ENCODE measurements around the gene ATAD3B.
"Not testable (repeated sequence)": the region's sequence is repeated elsewhere in the genome, so short reads cannot be mapped to it uniquely, and the experiment has no call there.

Gene ATAD3B

DNA sequence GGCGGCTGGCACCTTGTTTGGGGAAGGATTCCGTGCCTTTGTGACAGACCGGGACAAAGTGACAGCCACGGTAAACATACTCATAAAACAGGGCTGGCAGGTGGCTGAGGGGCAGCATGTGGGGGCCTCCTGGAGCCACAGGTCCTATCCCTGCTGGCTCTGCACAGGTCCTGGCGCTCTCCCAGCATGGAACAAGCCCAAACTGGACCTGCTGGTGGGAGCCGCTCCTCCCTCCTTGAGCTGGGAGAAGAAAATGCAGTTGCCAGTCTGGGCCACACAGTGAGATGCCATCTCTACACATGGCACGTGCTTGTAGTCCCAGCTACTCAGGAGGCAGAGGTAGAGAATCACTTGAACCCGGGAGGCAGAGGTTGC is 19.2 kb upstream of the ATAD3B start:
- DNase-seq (ENCODE audit: low read depth), result not testable (repeated sequence)

DNA sequence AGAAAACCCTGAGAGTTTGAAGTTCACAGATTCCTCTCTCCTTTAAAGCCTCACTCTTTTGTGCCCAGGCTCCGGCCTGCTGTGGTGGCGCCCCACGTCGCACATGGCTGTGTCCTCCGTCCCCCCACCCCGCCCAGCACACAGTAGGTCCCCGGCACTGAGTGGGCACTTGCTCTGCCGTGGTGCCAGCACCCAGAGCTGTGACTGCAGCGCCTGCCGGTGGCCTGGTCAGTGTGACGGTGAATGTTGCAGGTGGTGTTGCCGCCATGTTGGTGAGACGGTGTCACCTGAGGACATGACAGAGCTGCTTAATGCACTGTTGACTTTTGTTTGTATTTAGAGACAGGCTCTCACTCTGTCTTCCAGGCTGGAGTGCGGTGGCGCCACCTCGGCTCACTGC is 18.7 kb upstream of the ATAD3B start:
- no peak for DNase-seq (ENCODE audit: low read depth)

DNA sequence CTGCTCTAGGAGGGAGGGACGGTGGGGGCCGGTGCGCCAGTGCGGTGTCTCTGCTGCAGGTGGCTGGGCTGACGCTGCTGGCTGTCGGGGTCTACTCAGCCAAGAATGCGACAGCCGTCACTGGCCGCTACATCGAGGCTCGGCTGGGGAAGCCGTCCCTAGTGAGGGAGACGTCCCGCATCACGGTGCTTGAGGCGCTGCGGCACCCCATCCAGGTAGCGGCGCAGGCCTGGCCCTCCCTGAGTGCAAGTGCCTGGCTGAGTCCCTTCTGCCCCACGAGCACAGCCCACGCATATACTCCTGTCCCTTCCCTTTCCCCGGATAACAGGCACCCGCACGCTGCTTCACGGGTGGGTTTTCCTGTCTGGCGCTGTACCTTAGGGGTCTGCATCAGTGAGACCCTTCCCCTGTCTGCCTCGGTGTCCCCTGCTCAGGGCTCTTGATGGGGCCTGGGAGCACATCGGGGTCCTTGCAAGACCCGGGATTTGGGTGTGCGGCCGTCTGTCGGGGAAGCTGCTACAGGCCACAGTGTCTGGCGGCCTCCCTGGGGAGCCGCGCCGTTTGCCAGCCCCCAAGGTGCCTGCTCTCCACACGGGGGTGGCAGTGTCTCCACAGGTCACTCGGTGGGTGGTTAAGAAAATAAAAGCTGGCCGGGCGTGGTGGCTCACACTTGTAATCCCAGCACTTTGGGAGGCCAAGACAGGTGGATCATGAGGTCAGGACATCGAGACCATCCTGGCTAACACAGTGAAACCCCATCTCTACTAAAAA is 17.1 kb upstream of the ATAD3B start:
- not testable (repeated sequence) for DNase-seq (ENCODE audit: low read depth)

DNA sequence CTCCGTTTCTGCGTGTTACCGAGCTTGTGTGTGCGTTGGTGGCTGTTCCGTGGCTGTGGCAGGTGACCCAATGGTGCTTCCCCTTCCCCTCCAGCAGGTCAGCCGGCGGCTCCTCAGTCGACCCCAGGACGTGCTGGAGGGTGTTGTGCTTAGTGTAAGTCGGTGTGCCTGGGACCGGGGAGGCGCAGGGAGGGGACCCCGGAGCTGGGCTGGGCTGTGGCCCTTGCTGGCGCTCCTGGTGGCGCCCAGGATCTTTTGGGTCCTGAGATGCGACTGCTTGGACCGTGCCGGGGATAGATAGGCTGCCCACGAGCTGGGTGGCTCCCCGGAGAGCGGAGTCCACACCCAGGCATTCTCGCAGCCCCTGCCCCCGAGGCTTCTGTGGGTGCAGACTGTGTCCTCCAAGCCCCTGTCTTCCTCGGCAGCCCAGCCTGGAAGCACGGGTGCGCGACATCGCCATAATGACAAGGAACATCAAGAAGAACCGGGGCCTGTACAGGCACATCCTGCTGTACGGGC is 16.1 kb upstream of the ATAD3B start:
- DNase-seq (ENCODE audit: low read depth), result no peak

DNA sequence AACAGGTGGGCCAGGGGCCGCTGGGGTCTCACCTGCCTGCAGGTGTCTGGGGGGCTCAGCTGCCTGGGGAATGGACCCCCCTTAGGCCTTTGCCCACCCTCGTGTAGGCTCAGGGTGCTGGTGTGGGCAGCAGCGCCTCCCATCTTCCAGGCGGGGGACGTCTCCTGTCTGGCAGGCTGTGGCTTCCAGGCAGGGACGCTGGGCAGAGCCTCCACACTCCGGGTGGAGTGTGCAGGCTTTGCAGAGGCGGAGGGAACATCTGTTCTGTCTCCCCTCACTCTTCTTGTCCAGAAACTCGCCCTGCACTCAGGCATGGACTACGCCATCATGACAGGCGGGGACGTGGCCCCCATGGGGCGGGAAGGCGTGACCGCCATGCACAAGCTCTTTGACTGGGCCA is 15.6 kb upstream of the ATAD3B start:
- not testable (repeated sequence) for DNase-seq (ENCODE audit: low read depth)

DNA sequence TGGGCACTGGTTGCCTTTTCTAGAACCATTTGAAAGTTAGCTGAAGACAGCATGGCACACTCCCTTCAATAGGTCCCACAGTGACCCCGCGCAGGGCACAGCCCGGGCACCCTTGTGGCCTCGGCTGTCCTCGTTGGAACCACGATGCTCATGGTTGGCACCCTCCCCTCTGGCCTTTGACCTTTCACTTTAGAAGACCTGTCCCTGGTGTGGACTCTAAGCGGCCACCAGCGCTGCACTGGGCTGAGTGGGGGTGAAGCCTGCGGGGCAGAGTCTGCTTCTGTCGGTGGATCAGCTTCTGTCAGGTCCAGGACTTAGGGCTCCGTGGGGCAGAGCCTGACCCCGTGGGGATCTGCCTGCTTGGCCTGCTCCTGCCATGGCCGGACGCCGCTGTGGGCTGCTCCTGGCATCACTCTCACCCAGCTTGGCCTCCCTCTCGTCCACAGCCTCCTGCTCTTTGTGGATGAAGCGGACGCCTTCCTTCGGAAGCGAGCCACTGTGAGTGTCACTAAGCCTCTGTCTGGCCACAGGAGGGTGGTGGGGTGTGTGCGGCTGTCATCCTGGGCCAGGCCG is 14.8 kb upstream of the ATAD3B start:
- DNase-seq (ENCODE audit: low read depth), result not testable (repeated sequence)

DNA sequence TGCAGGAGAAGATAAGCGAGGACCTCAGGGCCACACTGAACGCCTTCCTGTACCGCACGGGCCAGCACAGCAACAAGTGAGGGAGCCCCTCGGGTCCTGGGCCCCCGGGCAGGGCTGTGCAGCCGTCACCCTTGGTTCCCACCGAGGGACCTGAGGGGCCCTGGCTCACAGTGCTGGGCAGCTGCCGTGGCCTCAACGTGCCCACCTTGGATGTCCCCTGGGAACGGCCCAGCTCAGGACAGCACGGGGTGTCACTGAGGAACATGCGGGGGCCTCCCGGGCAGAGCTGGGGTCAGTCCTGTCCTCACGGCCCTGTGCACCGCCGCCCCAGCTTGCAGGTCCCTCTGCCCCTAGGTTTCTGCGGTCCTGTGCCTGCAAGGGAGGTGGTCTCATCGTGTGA is 12.4 kb upstream of the ATAD3B start:
- not testable (repeated sequence) for DNase-seq (ENCODE audit: low read depth)

DNA sequence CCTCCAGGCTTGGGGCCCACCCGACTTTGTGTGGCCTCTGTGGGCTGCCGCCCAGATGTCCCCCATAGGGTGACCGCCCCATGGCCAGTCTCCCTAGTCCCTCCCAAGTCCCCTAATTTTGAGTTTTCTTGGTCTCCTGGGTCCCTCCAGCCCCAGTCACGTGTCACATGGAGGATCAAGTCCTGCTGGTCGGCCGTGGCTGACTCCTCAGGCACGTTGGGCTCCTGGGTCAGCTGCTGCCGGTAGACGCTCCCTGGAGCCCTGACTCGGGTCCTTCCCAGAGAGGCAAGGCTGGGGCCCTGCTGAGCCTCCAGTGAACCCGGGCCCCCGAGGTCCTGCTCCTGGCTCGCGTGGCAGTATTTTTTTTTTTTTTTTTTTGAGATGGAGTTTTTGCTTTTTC is 11.9 kb upstream of the ATAD3B start:
- not testable (repeated sequence) for DNase-seq (ENCODE audit: low read depth)

DNA sequence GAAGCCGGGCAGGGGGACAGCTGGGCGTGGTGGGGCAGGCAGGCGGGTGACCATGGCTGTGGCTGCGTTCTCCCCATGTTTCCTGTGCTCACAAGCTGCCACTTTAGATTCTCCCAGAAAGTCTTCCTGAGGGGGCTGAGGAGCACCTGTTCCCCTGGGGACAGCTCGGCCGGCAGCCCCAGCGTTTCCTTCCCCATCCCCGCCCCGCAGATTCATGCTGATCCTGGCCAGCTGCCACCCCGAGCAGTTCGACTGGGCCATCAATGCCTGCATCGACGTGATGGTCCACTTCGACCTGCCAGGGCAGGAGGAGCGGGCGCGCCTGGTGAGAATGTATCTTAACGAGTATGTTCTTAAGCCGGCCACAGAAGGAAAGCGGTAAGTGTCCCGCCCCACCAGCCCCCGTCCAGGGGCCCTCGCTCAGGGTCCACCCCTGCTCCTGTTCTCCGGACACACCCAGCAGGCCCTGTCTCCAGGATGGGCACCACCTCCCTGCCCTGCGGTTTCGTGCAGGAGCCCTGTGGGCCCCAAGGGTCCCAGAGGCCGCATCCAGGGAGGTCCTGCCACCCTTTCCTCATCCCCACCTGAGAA is 10.9 kb upstream of the ATAD3B start:
- no peak for DNase-seq (ENCODE audit: low read depth)

DNA sequence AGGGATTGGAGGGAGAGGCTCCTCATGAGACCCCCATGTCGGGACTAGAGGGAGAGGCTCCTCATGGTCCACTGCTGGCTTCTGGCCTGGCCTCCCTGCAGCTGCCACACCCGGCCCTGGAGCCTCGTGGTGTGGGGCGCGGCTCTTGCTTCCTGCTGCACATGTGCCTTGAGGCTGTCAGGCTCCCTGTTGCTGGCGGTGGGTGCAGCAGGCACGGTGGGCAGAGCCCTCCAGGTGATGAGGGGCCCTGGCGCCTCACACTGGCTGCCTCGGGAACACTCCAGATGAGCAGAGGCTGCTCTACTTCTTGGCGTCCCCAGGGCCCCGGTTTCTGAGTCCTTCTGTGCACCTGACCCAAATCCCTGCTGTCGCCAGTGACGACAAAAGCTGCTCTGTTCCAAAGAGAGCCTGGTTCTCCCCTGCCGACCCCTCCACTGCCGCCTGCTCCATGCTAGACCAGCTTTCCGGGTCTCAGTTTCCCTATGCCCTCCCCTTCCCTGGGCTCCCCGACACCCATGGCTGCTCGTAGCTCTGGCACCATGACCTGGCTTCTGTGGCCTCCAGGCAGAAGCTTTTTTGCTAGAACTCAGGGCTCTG is 9.7 kb upstream of the ATAD3B start:
- DNase-seq (ENCODE audit: low read depth), result no peak

DNA sequence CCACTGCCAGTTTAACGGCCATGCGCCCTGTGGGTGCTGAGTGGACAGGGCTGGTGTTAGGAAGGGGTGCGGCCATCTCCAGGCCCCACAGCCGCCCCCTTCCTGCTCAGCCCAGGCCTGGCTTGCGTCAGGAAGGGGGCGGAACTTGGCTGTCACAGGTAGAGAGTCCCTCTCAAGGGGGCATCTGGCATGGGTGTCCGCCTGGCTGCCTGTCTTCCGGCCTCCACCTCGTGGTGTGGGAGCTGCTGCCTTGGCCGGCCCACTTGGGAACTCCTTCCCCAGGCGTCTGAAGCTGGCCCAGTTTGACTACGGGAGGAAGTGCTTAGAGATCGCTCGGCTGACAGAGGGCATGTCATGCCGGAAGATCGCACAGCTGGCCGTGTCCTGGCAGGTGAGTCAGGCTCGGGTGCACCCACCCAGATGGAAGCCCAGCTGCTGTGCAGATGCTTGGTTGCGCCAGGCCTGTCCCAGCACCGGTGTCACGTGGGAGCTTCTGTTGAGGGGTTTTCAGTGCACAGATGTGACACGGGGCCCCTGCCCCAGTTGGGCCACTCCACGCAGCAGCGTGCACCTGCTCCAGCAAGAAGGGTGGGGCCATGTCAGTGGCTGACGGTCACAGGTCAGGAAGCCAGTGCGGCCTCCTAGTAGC is 9.1 kb upstream of the ATAD3B start:
- DNase-seq (ENCODE audit: low read depth), result peak; percentile 50

DNA sequence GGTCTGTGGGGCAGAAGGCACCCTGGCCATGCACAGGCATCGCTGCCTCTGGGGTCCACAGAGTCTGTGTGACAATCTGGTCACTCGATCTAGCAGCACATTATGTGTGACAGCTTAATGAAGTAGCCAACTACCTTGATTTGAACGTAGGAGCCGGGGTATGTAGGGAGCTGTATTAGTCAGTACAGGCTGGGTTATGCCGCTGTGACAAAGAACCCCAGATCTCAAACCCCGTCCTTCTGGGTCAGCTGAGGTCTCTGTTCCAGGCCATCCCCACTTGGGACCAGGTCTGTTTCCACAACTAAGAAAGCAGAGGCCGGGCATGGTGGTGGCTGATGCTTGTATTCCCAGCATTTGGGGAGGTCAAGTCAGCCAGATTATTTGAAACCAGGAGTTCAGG is 8.3 kb upstream of the ATAD3B start:
- DNase-seq (ENCODE audit: low read depth), result no peak

DNA sequence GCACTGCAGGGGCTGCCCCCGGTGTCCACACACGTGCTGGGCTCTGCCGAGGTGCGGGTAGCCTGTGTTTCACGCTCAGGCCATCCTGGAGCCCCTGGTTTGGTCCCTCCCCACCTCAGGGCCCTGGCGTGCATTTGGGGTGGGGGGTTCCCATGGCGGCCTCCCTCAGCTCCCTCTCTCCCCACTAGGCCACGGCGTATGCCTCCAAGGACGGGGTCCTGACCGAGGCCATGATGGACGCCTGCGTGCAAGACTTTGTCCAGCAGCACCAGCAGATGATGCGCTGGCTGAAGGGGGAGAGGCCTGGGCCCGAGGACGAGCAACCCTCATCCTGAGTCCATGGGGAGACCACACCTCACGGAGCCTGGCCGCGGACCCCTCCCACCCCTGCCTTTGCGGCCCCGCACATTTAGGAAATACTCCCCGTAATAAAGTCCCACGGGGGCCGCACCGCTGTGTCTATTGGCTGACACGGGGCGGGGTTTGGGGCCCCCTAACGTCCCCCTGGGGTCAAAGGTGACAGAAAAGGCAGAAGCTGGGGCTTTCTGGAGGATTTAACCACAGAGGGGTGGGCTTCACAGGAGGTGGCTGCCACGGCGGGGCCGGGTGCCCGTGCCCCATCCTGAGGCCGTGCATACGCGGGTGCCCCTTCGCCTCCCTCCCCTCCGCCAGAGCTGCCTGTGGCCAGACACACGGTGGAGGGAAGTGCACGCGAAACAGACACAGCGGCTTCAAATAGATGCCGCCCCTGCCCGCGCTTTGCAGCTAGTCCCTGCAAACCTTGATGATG is 3.2 kb upstream of the ATAD3B start:
- DNase-seq (ENCODE audit: low read depth), result not testable (repeated sequence)

DNA sequence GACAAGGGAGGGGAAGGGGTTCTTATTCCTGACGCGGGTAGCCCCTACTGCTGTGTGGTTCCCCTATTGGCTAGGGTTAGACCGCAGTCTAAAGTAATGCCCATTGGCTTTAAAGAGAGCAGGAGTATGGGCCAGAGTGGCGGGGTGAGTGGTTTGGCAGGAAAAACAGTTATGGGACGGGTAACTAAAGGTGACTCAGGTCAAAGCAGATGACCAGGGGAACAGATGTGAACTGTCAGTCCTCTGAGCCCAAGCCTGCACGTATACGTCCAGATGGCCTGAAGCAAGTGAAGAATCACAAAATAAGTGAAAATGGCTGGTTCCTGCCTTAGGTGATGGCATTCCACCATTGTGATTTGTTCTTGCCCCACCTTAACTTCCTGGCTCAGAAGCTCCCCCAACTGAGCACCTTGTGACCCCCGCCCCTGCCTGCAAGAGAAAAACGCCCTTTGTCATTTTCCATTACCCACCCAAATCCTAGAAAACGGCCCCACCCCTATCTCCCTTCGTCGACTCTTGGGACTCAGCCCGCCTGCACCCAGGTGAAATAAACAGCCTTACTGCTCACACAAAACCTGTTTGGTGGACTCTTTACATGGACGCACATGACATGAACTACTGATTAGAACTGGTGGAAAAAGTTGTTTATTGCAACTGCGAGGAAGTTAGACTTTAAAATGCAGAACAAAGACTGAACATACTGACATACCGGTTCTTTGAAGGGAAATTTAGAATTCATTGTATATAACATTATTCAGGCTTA is 758 bp upstream of the ATAD3B start:
- no peak for DNase-seq (ENCODE audit: low read depth)

DNA sequence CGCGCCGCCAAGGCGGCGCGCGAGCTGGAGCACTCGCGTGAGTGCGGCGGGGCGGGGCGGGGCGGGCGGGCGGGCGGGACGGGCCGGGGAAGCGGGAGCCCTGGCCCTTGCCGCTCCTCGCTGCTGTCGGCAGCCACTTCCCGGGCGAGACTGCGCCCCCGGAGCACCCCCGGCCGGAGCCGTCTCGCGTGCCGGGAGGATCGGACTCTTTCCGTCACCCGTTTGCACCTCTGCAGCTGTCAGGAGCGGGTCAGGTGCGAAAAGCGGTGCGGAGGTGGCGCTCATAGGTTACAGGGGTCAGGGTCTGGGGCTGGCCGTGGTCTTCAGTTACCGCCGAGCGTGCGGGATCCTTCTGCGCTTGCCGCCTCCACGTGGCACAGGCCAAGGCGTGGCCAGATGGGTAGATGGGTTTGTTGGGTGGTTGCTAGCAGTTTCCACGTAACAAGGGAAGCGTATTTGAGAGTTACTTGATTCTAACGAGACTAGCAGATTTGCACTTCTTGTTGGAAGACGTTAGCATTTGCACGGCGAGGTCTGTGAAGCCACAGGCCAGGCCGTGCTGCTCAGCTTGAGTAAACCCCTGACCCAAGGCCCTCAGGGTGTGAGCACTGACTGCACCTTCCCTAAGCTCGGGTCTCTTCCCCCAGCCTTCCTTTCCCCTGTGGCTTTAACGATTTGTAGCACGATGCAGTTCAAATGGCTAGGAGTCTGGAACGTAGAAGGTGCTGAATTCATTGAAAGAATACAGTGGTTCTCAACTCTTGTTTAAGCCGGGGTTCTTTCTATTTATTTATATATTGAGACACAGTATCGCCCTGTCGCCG is 700 bp downstream of the ATAD3B start:
- peak; percentile 16 for DNase-seq (ENCODE audit: low read depth)

DNA sequence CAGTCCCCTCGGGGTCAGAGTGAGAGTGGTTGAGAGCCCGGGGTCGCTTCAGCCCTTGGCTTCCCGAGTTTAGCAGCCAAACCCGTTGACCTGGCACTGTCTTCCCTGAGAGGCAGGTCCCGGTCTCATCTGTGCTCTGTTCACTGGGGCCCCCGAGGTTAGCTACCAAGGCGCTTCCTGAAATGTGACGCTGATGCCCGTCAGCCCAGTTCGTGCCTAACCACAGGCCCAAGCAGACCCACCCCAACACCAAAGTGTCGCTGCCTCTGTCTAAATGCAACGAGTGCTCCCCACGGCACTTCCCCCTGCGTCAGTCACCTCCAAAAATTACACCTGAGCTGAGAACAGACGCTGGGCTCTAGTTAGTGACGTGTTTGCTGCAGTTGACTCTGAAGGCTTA is 4.4 kb downstream of the ATAD3B start:
- not testable (repeated sequence) for DNase-seq (ENCODE audit: low read depth)

DNA sequence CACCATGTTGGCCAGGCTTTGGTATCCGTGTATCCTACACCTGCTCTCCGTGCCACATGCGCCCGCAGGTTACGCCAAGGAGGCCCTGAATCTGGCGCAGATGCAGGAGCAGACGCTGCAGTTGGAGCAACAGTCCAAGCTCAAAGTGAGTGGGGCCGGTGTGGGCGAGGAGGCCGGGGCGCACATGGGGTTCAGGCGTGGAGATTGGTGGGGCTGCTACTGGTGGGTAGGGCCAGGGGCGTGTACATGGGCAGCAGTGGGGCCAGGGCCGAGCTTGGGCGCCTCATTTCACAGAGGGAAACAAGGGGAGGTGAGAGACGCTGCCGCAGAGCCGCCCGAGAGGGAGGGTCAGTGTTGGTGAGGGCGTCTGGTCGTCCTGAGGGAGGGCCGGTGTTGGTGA is 5.6 kb downstream of the ATAD3B start:
- DNase-seq (ENCODE audit: low read depth), result no peak

DNA sequence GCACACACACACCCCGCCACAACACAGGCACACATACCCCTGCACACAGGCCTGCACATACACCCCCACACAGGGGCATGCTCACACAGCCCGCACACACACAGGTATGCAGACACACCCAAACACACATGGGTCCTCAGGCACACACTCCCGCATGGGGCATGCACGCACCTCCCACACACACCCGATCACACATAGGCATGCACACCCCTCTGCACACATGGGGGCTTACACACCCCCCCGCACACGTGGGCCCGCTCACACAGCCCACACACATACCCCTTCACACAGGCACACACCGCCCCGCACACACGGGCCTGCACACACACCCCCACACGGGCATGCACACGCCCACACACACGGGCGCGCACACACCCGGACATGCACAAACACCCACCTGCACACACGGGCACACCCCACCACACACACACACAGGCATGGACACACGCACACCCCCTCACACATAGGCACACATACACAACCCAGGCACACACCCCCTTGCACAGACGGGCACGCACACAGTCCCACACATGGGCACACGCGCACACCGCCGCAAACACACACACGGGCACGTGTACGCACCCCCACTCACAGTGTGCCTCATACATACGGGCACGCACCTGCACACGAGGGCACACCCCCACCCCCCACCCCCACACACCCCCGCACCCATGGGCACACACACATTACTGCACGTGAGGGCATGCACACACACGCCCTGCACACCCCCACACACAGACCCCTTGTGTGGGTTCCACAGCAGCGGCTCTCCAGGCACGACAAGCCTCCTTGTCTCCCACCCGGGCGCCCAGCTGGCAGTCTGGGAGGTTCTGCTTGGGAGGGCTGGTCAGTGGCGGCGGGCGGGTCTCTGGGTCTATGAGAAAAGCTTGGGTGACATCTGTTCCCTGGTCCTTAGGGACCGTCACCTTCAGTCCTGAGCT is 8.3 kb downstream of the ATAD3B start:
- no peak for DNase-seq (ENCODE audit: low read depth)

DNA sequence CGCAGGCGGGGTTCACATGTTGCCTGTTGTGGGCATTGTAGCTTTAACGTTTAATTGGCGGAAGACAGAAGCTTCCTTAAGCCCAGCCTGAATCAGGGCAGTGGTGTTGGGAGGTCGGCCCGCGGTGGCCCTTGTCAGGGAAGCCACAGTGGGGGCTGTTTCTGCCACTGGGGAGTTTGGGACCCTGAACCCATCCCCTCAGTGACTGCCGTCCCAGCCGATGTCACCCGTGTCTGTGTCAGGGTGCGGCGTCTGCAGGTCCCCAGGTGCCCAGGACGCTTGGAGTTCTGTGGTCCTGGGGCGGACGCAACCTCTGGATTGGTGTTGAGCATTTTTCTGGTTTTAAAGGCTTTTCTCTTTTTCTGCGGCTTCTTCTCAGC is 8.9 kb downstream of the ATAD3B start:
- not testable (repeated sequence) for DNase-seq (ENCODE audit: low read depth)
